GM20000 (cell line): ENCODE data around the gene MFAP3L.

ENCODE experiments used
- DNase-seq: peaks from one replicate; pipeline ENCODE4 v3.0.0; 2012; ENCODE audit warnings: low spot score
- CTCF ChIP-seq: IDR thresholded peaks from 2 replicates; pipeline ENCODE4 v1.5.1; 2012; ENCODE audit warnings: mild to moderate bottlenecking, control low read depth; ENCODE audit errors: extremely low read depth, missing control alignments

MFAP3L gene

GRCh38 chr4:169987327-169988228, 38.6 kb downstream of the MFAP3L start:
- no peak for TF ChIP-seq CTCF
- DNase-seq, result no peak

- no peak for TF ChIP-seq CTCF
- no peak for DNase-seq
Measured at GRCh38 chr4:169986369-169986768, 39.8 kb downstream of the MFAP3L start.

GRCh38 chr4:169985881-169986280, 40.3 kb downstream of the MFAP3L start:
- DNase-seq, result no peak

GRCh38 chr4:169984745-169985144, 41.5 kb downstream of the MFAP3L start:
- DNase-seq, result no peak
- no peak for TF ChIP-seq CTCF

More at GRCh38 chr4:169985881-169986280, 40.3 kb downstream of the MFAP3L start:
- TF ChIP-seq CTCF, result no peak

- no peak for TF ChIP-seq CTCF
- no peak for DNase-seq
Measured at GRCh38 chr4:169984173-169984572, 42.0 kb downstream of the MFAP3L start.

GRCh38 chr4:169976951-169977350, 49.2 kb downstream of the MFAP3L start:
- no peak for TF ChIP-seq CTCF
- no peak for DNase-seq

GRCh38 chr4:169975838-169976796, 50.1 kb downstream of the MFAP3L start:
- no peak for TF ChIP-seq CTCF
- DNase-seq, result no peak
